IPS-18c (cell line): ENCODE measurements around the gene COL18A1.

Experiments used
- H3K4me3 ChIP-seq: 2 replicates; pipeline ENCODE4 v1.7.0; 2013; ENCODE audit warnings: low read depth, mild to moderate bottlenecking, low read length, moderate library complexity; ENCODE audit not compliant: insufficient read depth
- H3K9me3 ChIP-seq: one replicate; pipeline ENCODE4 v1.6.1; 2013; ENCODE audit warnings: mild to moderate bottlenecking, low read length, moderate library complexity; ENCODE audit not compliant: control insufficient read depth, insufficient read depth

The COL18A1 gene

GRCh38 chr21:45405819-45406762 lies 1.1 kb downstream of the COL18A1 start:
- peak overlapping the region; percentile 71 for H3K4me3 ChIP-seq
- peaks cover 3% of the 10 kb centered on the region for H3K9me3 ChIP-seq

GRCh38 chr21:45406801-45407628 lies 2.0 kb downstream of the COL18A1 start:
- Histone ChIP-seq H3K4me3 (peak overlapping the region; percentile 71), H3K9me3 (peaks cover 3% of the 10 kb centered on the region)

- Histone ChIP-seq H3K4me3 (peak overlapping the region; percentile 24; the same call in 1 of the 2 replicates), H3K9me3 (peaks cover 3% of the 10 kb centered on the region)
Measured at GRCh38 chr21:45407629-45408247, 2.8 kb downstream of the COL18A1 start.

- Histone ChIP-seq H3K4me3 (peak overlapping the region; percentile 24; the same call in 1 of the 2 replicates), H3K9me3 (no peaks in the 10 kb centered on the region)
Measured at GRCh38 chr21:45408271-45408791, 3.4 kb downstream of the COL18A1 start.

- H3K4me3 ChIP-seq, result no peak overlapping the region
- no peaks in the 10 kb centered on the region for H3K9me3 ChIP-seq
Measured at GRCh38 chr21:45408801-45409261, 3.9 kb downstream of the COL18A1 start.

- H3K9me3 ChIP-seq, result no peaks in the 10 kb centered on the region
- H3K4me3 ChIP-seq, result no peak overlapping the region
Measured at GRCh38 chr21:45409466-45410150, 4.6 kb downstream of the COL18A1 start.

DNA sequence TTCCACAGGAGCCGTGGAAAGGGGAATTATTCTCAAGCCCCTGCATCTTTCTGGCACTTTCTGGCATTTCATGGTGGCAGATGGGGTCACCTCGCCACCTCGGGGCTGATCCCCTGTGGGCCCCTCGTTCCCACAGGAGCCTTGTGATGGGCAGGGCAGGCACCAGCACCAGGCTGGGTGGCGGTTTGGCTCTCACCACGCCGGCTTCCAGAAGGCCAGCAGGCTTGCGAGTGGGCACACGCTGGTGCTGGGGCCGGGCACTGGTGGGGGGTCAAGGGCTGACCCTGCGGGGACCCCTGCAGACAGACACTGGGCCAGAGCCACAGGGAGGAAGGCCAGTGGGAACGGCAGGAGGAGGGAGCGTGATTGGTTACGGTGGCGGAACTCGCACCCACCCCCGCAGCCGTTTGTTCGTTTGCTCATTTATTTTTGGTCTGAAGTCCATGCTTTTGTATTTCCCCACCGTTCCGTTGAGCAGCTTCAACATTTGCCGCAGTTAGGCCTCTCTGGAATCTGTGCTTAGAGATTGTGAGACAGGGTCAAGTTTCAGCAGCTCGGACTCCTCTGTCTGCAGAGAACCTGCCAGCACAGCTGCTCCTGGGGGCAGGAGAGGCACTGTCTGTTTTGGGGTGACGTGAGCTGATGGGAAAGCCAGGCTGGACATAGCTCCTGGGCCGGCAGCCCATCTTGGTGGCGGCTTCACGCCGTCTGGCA lies 5.3 kb downstream of the COL18A1 start:
- Histone ChIP-seq H3K9me3 (no peaks in the 10 kb centered on the region), H3K4me3 (no peak overlapping the region)

DNA sequence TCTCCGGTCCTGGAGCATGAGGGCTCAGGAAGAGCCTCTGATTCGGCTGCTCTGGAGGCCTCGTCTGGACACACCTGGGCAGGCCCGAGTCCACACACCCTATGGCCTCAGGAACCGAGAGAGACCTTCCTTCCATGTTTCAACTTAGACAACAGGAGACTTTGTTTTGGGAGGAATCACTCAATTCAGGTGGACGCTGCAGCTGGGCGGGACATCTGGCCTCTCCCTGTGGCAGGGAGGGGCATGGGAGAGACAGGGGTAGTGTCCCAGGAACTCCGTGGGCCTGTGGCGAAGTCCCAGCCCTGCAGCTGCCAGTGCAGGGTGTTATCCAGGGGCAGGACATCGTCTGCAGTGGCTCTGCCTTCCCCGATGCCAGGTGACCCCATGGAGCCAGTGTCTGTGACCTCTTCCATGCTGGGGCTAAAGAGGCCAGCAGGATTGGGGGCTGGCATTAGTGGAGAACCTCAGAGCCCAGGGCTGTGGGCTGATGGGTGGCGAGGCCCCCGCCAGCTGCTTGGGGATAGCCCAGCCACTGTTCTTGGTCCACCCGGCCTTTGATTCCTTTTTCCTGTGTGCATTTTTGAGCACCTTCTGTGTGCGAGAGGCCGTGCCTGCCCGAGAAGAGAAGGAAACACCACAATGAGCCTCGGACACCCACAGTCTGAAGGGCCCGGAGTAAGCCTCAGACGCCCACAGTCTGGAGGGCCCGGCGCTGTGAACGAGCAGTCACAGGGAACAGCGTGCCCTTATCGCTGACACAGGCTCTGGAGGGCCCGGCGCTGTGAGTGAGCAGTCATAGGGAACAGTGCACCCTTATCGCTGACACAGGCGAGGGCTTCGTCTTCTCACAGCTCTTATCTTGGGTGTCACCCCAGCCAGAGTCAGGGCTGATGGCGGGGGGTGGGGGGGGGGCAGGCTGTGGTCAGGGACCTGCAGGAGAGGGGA lies 6.2 kb downstream of the COL18A1 start:
- Histone ChIP-seq H3K4me3 (no peak overlapping the region), H3K9me3 (no peaks in the 10 kb centered on the region)

DNA sequence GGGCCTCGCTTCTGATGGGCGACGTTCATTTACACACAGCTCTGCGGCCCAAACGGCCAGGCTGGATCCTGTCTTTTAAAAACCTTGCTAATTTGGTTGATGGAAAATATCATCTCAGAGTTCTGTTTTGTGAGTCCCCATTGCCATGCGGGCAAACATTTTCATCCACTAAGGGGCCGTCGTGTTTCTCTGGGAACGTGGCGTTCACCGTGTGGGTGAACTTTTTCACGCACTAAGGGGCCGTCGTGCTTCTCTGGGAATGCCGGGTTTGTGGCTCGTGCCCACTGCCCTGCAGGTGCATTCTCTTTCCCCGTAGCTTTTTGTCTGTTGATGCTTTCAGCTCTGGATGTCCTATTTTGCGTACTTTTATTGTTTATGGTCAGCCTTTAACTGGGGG lies 6.8 kb downstream of the COL18A1 start:
- no peaks in the 10 kb centered on the region for H3K9me3 ChIP-seq
- no peak overlapping the region for H3K4me3 ChIP-seq

DNA sequence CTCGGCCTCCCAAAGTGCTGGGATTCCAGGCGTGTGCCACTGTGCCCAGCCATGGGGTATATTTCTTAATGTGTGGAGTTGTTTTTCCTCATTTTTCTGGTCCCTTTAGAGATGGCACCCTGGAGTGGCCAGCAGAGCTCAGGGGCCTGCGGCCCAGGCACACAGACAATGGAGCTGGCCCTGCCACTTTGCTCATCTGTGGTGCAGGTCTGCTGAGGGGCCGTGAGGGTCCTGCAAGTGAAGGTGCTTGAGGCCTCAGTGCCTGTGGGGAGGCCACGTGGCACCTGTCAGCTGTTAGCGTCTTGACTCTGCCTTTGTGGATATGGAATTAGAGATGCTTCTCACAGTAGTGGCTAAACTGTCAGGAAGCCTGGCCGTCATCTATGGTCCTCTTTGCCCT lies 7.5 kb downstream of the COL18A1 start:
- no peaks in the 10 kb centered on the region for H3K9me3 ChIP-seq
- no peak overlapping the region for H3K4me3 ChIP-seq

DNA sequence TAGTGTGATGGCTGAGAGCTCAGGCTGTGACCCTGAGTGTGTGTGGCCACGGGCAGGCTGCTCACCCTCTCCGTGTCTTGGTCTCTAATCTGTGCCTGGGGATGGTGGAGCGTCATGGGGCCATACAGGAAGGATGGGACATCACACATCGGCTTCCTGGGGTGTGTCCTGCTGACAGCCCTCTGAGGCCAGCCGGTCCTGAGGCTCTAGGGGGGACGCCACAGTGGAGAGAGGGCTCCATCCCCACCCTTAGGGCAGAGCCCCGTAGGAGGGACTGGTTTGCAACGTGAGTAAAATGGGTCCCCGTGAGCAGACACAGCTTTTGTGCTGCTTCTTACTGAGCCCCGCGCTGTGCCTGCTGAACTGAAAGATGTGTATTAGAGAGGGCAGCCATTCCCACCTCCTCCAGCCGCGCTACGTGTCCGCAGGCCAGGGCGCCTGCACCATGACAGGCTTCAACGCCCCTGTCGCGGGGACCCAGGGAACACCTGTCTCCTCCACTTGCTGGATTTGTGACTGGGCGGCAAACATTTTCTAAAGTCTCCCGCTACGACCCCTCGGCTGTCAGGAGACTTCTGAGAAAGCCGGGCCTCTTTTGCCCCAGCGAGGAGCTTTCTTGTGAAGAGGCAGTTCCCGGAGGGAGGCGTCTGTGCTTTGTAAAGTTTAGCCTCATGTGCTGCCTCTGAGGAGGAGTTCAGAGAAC lies 8.1 kb downstream of the COL18A1 start:
- H3K9me3 ChIP-seq, result no peaks in the 10 kb centered on the region
- no peak overlapping the region; the same call in 1 of the 2 replicates for H3K4me3 ChIP-seq

DNA sequence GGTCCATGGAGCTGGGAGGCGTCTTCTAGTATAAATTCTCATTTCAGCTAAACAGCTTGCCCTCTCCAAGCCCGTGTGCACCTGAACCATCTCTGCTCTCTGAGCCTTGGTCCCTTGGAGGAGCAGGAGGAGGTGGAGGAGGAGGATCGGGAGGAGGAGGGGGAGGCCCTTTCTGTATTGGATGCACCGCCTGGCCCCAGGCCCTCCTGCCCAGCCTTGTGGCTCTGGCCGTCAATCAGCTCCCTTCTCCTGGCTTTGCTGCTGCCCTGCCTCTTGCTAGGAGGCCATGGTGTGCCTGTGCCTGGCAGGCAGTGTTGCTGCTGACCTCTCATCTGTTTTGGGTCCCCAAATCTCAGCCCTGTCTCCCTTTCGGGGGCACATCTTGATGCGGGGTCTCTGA lies 9.0 kb downstream of the COL18A1 start:
- Histone ChIP-seq H3K4me3 (no peak overlapping the region), H3K9me3 (no peaks in the 10 kb centered on the region)

DNA sequence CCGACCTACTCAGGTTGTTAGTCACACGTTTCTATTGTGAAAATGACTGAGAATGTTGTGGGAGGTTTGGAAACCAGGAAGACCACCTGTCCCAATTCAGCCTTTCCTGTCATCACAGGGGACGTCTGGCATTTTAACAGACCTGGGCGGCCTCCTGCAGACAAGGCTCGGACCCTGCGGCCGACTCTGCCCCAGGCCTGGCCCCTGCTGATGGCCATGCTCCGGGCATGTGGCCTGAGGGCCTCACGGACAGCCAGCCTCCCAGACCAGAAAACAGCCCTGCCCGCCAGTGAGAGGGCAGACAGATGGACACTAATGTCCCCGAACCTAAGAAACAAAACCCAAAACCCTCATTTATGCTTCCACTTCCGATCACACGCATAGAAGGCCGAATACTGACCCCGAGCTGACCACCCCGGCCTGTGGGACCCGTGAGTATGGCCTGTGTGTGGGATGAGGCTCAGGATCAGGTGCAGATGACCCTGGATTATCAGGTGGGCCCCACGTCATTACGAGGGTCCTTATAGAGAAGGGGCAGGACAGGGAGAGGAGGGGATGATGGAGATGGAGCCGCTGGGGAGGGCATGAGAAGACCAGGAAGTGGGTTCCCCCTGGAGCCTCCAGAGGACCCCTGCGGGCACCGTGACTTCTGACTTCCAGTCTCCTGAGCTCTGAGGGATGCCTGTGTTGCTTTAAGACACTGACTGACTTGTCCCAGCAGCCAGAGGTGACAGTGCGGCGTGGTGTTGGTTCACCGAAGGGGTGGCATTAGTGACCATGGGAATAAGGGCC lies 9.6 kb downstream of the COL18A1 start:
- H3K9me3 ChIP-seq, result no peaks in the 10 kb centered on the region
- H3K4me3 ChIP-seq, result no peak overlapping the region
